ENCODE results near the gene LSAMP. TPM values are rescaled to one million over a fixed set of nuclear protein-coding genes. Genes with fewer than 3 reads are reported as not detected.

LSAMP gene
- total and polyA plus RNA-seq, 2 of the 13 experiments (the other 11 are each of a cell fraction or from before 2014, with no cell fraction given), result not detected

DNA sequence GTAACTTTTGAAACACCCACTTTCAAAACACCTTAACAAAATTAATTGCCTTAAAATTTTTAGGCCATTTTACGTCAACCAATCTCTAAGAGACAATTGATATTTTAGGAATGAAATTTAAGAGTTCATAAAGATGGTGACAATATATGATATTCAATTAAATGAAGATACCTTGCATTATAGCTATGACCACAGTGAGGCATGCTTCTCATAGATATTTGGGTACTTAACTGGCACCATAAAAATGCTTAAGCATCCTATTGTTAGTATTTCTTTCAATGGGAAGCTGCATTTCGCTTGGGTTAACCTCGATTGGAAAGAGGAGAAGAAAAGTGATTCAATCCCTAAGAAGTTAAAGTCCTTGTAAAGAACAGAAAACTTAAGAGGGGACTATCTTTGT lies 613.0 kb downstream of the LSAMP start:
- DNase-seq (ENCODE audit: low spot score), result no peak
- TF ChIP-seq ZC3H4 (CRISPR knock-in tag; IDR thresholded peaks at IDR 0.05; ENCODE audit: borderline replicate concordance), result no peak
- no peak for TF ChIP-seq SIX1 (CRISPR knock-in tag; IDR thresholded peaks at IDR 0.05; ENCODE audit: borderline replicate concordance)
- TF ChIP-seq, protein P1, sequence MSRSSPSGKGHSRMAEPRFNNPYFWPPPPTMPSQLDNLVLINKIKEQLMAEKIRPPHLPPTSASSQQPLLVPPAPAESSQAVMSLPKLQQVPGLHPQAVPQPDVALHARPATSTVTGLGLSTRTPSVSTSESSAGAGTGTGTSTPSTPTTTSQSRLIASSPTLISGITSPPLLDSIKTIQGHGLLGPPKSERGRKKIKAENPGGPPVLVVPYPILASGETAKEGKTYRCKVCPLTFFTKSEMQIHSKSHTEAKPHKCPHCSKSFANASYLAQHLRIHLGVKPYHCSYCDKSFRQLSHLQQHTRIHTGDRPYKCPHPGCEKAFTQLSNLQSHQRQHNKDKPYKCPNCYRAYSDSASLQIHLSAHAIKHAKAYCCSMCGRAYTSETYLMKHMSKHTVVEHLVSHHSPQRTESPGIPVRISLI (CRISPR knock-in tag; IDR thresholded peaks at IDR 0.05; ENCODE audit: borderline replicate concordance), result no peak
- no peak for TF ChIP-seq ZNF776 (CRISPR knock-in tag; IDR thresholded peaks at IDR 0.05)
- peak; percentile 22; the same call in 1 of the 2 replicates for TF ChIP-seq STAG1 (CRISPR knock-in tag; IDR thresholded peaks at IDR 0.05)
- no peak for TF ChIP-seq LBX2 (CRISPR knock-in tag; IDR thresholded peaks at IDR 0.05; ENCODE audit: borderline replicate concordance)
- no peak overlapping the region for H3K4me3 ChIP-seq (replicated peaks in 1 of 3; ENCODE audit: insufficient read depth in 1 of 3, low read depth in 2 of 3, low read length in 3 of 3)
- no peak for FAIRE-seq
- 68% methylated on average over 3 of the region's 3 CpGs for WGBS (ENCODE audit: low lambda C conversion rate)
- no peak for ATAC-seq
- ChIA-PET CTCF (ENCODE audit: low intra/inter-chr PET ratio, low total read pairs) (no interaction called here), POLR2A (no interaction called here)
- H3K27ac ChIP-seq (ENCODE audit: extremely low read length, insufficient read depth, low read length), result no peak overlapping the region
- no peak overlapping the region for H2AFZ ChIP-seq (ENCODE audit: low read length)
- BruUV-seq (replicated peaks), result no TSS peak
- no peak overlapping the region for H3K9ac ChIP-seq (ENCODE audit: insufficient read depth, low read depth, low read length)
- H3K4me2 ChIP-seq (ENCODE audit: low read depth, low read length), result no peak overlapping the region
- no peaks in the 10 kb centered on the region for H3K36me3 ChIP-seq (replicated peaks in 1 of 2; ENCODE audit: control insufficient read depth in 1 of 2, insufficient read depth in 2 of 2, low read length in 2 of 2)
- no peaks in the 10 kb centered on the region for H3K79me2 ChIP-seq (ENCODE audit: insufficient read depth, low read length)
- H3K9me3 ChIP-seq (ENCODE audit: low read length), result no peaks in the 10 kb centered on the region
- no peaks in the 10 kb centered on the region for H4K20me1 ChIP-seq (ENCODE audit: insufficient read depth, low read length)
- intact Hi-C loops (cut with micrococcal nuclease; ENCODE audit: unreplicated experiment), result no loop called here
- in situ Hi-C loops (cut with HindIII; ENCODE audit: extremely low pct_ligation_motif_present, low pct_unique_long_range_greater_than_20kb), result no loop called here
- no peaks in the 10 kb centered on the region for H3K27me3 ChIP-seq (ENCODE audit: control insufficient read depth in 1 of 2, insufficient read depth in 2 of 2, low read length in 2 of 2)
- peaks cover 9% of the 10 kb centered on the region; the same call in 1 of the 2 replicates for H3K4me1 ChIP-seq (ENCODE audit: insufficient read depth, low read length)

DNA sequence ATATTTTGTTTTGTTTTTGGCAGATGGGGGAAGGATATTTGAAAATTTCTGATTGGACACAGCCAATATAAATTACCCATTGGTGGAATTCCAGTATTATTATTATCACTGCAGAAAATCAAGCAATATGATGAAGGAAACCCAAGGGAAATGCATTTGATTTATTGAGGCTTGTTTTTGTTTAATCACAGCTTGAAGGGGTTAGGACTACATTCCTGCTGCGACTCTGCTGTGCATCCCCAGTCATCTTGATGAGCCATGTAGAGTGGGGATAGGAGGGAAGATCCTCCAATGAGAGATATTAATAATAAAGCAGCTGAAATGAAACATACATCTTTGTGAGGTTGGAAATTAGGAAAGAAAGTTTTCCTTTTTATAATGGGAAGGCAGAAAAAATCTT lies 613.4 kb downstream of the LSAMP start:
- H3K27ac ChIP-seq (ENCODE audit: extremely low read length, insufficient read depth, low read length), result no peak overlapping the region
- no TSS peak for BruUV-seq (replicated peaks)
- 95% methylated on average over 1 of the region's 1 CpG for WGBS (ENCODE audit: low lambda C conversion rate)
- H4K20me1 ChIP-seq (ENCODE audit: insufficient read depth, low read length), result no peaks in the 10 kb centered on the region
- no peaks in the 10 kb centered on the region for H3K27me3 ChIP-seq (ENCODE audit: control insufficient read depth in 1 of 2, insufficient read depth in 2 of 2, low read length in 2 of 2)
- H3K4me3 ChIP-seq (replicated peaks in 1 of 3; ENCODE audit: insufficient read depth in 1 of 3, low read depth in 2 of 3, low read length in 3 of 3), result no peak overlapping the region
- no peak overlapping the region for H2AFZ ChIP-seq (ENCODE audit: low read length)
- intact Hi-C loops (cut with micrococcal nuclease; ENCODE audit: unreplicated experiment), result no loop called here
- no peaks in the 10 kb centered on the region for H3K36me3 ChIP-seq (replicated peaks in 1 of 2; ENCODE audit: control insufficient read depth in 1 of 2, insufficient read depth in 2 of 2, low read length in 2 of 2)
- FAIRE-seq (no peak), DNase-seq (ENCODE audit: low spot score) (no peak), ATAC-seq (no peak)
- ChIA-PET POLR2A (no interaction called here), CTCF (ENCODE audit: low intra/inter-chr PET ratio, low total read pairs) (no interaction called here)
- H3K79me2 ChIP-seq (ENCODE audit: insufficient read depth, low read length), result no peaks in the 10 kb centered on the region
- no peak overlapping the region for H3K9ac ChIP-seq (ENCODE audit: insufficient read depth, low read depth, low read length)
- TF ChIP-seq STAG1 (CRISPR knock-in tag; IDR thresholded peaks at IDR 0.05) (no peak), DBP (CRISPR knock-in tag; IDR thresholded peaks at IDR 0.05; ENCODE audit: not compliant biosample characterization) (no peak)
- H3K4me2 ChIP-seq (ENCODE audit: low read depth, low read length), result no peak overlapping the region
- H3K4me1 ChIP-seq (ENCODE audit: insufficient read depth, low read length), result peaks cover 9% of the 10 kb centered on the region; the same call in 1 of the 2 replicates
- no peaks in the 10 kb centered on the region for H3K9me3 ChIP-seq (ENCODE audit: low read length)
- in situ Hi-C loops (cut with HindIII; ENCODE audit: extremely low pct_ligation_motif_present, low pct_unique_long_range_greater_than_20kb), result no loop called here

All from HepG2 (cell line).